Activated T-cell treated with anti-CD3 and anti-CD28 coated beads, Interleukin-2, amount 50 U/mL, for 24 hours (primary cell): ENCODE measurements around the gene EVI2A.

Experiments
- DNase-seq: peaks from one replicate; pipeline ENCODE4 v3.0.0-alpha.2; 2020
- H3K27ac Mint-ChIP-seq: 2 replicates; pipeline ENCODE4 v1.8.0; 2020; ENCODE audit warnings: mild to moderate bottlenecking, mixed read lengths
- H3K27me3 Mint-ChIP-seq: 2 replicates; pipeline ENCODE4 v1.8.0; 2020; ENCODE audit warnings: mixed read lengths
- H3K36me3 Mint-ChIP-seq: 2 replicates; pipeline ENCODE4 v1.8.0; 2020; ENCODE audit warnings: low read depth, mixed read lengths
- H3K4me1 Mint-ChIP-seq: 2 replicates; pipeline ENCODE4 v1.8.0; 2020; ENCODE audit warnings: low read depth, mixed read lengths
- H3K4me3 Mint-ChIP-seq: 2 replicates; pipeline ENCODE4 v1.8.0; 2020; ENCODE audit warnings: mild to moderate bottlenecking, moderate library complexity, mixed read lengths
- H3K9me3 Mint-ChIP-seq: 2 replicates; pipeline ENCODE4 v1.8.0; 2020; ENCODE audit warnings: mixed read lengths

The EVI2A gene

DNA sequence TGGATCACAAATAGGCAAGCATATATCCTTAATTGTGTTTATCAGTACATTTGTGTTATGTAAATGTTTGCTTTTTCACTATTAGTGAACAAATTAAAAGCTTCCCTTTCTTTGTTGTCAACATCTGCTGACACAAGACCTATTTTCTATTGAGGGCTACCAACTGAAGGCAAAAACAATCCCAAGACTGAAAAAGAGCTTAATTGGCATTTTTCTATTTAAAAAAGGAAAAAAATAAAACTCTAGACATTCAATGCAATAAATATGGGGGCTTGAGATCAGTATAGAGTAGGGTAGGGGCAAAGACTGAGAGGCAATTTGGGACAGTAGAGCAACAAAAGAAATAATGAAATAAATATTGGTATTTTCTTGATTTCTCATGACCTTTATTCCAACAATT, 48.6 kb downstream of the EVI2A start:
- peaks cover 24% of the 10 kb centered on the region for H3K36me3 Mint-ChIP-seq
- H3K27me3 Mint-ChIP-seq: no peaks in the 10 kb centered on the region
- no peaks in the 10 kb centered on the region for H3K9me3 Mint-ChIP-seq

DNA sequence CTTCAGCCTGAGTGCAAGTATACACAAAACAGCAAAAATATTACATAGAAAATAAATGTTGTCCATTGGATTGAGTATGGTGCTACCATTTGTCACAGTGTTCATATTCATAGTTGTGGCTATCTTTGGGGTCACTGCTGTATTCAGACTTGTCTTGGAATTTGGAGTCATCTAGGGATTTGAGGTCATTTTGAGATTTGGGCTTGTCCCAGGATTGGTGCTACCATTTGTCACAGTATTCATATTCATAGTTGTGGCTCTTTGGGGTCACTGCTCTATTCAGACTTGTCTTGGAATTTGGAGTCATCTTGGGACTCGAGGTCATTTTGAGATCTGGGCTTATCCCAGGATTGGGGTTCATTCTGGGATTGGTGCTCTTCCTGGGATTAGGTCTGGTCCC, 49.2 kb downstream of the EVI2A start:
- H3K36me3 Mint-ChIP-seq: peaks cover 25% of the 10 kb centered on the region
- no peaks in the 10 kb centered on the region for H3K9me3 Mint-ChIP-seq
- H3K27ac Mint-ChIP-seq: no peak overlapping the region
- no peak overlapping the region for H3K4me3 Mint-ChIP-seq
- no peak for DNase-seq
- H3K4me1 Mint-ChIP-seq: no peaks in the 10 kb centered on the region
- no peaks in the 10 kb centered on the region for H3K27me3 Mint-ChIP-seq

More for the DNA sequence above, 48.6 kb downstream of the EVI2A start:
- no peak overlapping the region for H3K4me3 Mint-ChIP-seq
- no peaks in the 10 kb centered on the region for H3K4me1 Mint-ChIP-seq
- H3K27ac Mint-ChIP-seq: no peak overlapping the region
- no peak for DNase-seq

DNA sequence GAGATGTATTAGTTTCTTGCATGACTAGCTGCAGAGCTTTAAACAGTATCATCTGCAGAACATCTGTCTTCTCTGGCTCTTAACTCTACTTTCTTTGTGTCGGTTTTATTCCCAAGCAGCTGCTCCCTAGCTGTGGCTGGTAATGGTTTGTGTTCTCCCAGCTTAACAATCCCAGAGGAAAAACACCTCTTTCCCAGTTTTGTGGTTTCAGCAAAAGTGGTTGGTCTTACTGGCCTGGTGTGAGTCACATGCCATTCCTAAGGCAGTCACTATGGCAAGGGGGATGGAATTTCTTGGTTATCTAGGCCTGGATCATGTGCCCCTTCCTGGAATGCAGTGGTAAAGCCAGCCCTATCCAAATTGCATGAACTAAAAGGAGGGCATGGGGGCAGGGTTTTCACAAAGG, 51.8 kb downstream of the EVI2A start:
- H3K4me1 Mint-ChIP-seq: peaks cover 1% of the 10 kb centered on the region
- H3K36me3 Mint-ChIP-seq: peaks cover 35% of the 10 kb centered on the region
- no peak overlapping the region for H3K27ac Mint-ChIP-seq
- H3K4me3 Mint-ChIP-seq: no peak overlapping the region
- no peak for DNase-seq
- H3K27me3 Mint-ChIP-seq: no peaks in the 10 kb centered on the region
- H3K9me3 Mint-ChIP-seq: no peaks in the 10 kb centered on the region

DNA sequence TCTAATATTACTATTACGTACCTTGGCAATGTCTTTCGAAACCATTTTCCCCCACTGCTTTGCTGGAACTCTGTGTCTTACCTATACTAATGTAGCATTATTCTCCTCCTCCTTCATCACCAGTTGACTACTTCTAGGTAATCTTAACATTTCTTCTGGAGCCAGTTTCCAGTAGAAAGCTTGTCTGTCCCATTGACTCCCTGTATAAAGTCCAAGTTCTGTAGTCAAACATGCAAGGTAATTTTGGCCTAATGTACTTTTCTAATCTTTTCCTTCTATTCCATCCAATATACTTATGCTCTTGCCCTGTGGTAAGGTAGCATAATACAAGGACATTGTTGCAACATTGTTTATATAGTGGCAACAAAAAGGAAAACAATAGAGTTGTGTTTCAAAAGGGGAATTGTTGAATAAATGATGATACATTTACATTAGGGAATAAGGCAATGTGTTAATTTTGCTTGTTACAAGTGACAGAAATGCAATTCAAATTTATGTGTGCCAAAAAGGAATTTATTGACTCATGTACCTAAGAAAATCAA, 52.3 kb downstream of the EVI2A start:
- DNase-seq: no peak
- H3K36me3 Mint-ChIP-seq: peaks cover 32% of the 10 kb centered on the region

More for the DNA sequence above, 52.3 kb downstream of the EVI2A start:
- Mint-ChIP-seq H3K4me3 (no peak overlapping the region), H3K9me3 (no peaks in the 10 kb centered on the region), H3K4me1 (peaks cover 1% of the 10 kb centered on the region), H3K27ac (no peak overlapping the region), H3K27me3 (no peaks in the 10 kb centered on the region)
